Memory B cell (primary cell): ENCODE results near the gene FAM168B.

Experiments used
- ATAC-seq: fragments of 150-1000 bp; cut with Tn5 transposase; 2 replicates; pipeline ENCODE4 v1.10.0; 2021; ENCODE audit warnings: low read depth, mild to moderate bottlenecking, moderate library complexity
- DNase-seq, 2 donors: peaks; one replicate each; pipeline ENCODE4 v3.0.0; 2022; ENCODE audit warnings: low spot score in 2 of 2
- H3K27ac Mint-ChIP-seq: one replicate; pipeline ENCODE4 v1.8.0; 2022; ENCODE audit warnings: mild to moderate bottlenecking, moderate library complexity, mixed read lengths
- H3K27me3 Mint-ChIP-seq: one replicate; pipeline ENCODE4 v1.8.0; 2022; ENCODE audit warnings: mixed read lengths
- H3K36me3 Mint-ChIP-seq: one replicate; pipeline ENCODE4 v1.8.0; 2022; ENCODE audit warnings: mild to moderate bottlenecking, mixed read lengths
- H3K4me1 Mint-ChIP-seq: one replicate; pipeline ENCODE4 v1.8.0; 2022; ENCODE audit warnings: mixed read lengths
- H3K4me3 Mint-ChIP-seq: one replicate; pipeline ENCODE4 v1.8.0; 2022; ENCODE audit warnings: mild to moderate bottlenecking, moderate library complexity, mixed read lengths
- H3K9me3 Mint-ChIP-seq: one replicate; pipeline ENCODE4 v1.8.0; 2022; ENCODE audit warnings: mixed read lengths

The FAM168B gene

GRCh38 chr2:131055169-131056065 lies 37.8 kb downstream of the FAM168B start:
- no peaks in the 10 kb centered on the region for H3K27me3 Mint-ChIP-seq
- H3K9me3 Mint-ChIP-seq: no peaks in the 10 kb centered on the region
- no peak for ATAC-seq
- no peak for DNase-seq
- no peak overlapping the region for H3K4me3 Mint-ChIP-seq
- peaks cover 12% of the 10 kb centered on the region for H3K4me1 Mint-ChIP-seq
- H3K36me3 Mint-ChIP-seq: peaks cover 59% of the 10 kb centered on the region
- no peak overlapping the region for H3K27ac Mint-ChIP-seq

- peaks cover 14% of the 10 kb centered on the region for H3K4me1 Mint-ChIP-seq
- H3K9me3 Mint-ChIP-seq: no peaks in the 10 kb centered on the region
- H3K36me3 Mint-ChIP-seq: peaks cover 60% of the 10 kb centered on the region
- DNase-seq (no peak), ATAC-seq (no peak)
- H3K27me3 Mint-ChIP-seq: no peaks in the 10 kb centered on the region
- no peak overlapping the region for H3K4me3 Mint-ChIP-seq
- no peak overlapping the region for H3K27ac Mint-ChIP-seq
Observed at GRCh38 chr2:131054488-131054887, 38.8 kb downstream of the FAM168B start.

- no peaks in the 10 kb centered on the region for H3K27me3 Mint-ChIP-seq
- no peaks in the 10 kb centered on the region for H3K9me3 Mint-ChIP-seq
- H3K27ac Mint-ChIP-seq: no peak overlapping the region
- no peak overlapping the region for H3K4me3 Mint-ChIP-seq
- DNase-seq: no peak
- H3K4me1 Mint-ChIP-seq: peaks cover 14% of the 10 kb centered on the region
- H3K36me3 Mint-ChIP-seq: peaks cover 60% of the 10 kb centered on the region
- no peak for ATAC-seq
Observed at GRCh38 chr2:131052741-131053263, 40.5 kb downstream of the FAM168B start.

DNA sequence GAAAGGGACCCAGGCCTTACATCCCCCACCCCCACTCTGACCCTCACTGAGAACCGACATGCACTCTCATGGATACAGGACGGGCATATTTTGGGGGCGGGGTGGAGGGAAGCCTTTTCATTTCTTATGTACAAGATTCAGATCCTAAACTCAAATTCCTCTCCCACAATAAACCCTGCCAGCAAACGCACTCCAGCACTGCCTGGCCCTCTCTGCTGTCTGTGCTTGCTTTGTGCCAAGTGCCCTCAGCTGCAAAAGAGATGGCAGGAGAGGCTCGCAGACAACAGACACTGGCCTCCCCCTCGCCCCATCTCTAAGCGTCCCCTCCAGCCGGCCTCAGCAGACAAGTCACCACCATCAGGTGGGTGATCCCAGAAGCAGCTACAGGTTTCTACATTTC lies 42.4 kb downstream of the FAM168B start:
- Mint-ChIP-seq H3K4me1 (peaks cover 10% of the 10 kb centered on the region), H3K27ac (no peak overlapping the region), H3K36me3 (peaks cover 55% of the 10 kb centered on the region), H3K4me3 (no peak overlapping the region), H3K27me3 (no peaks in the 10 kb centered on the region), H3K9me3 (no peaks in the 10 kb centered on the region)
- ATAC-seq: no peak
- no peak for DNase-seq

- H3K9me3 Mint-ChIP-seq: no peaks in the 10 kb centered on the region
- H3K27ac Mint-ChIP-seq: no peak overlapping the region
- no peak for ATAC-seq
- no peak overlapping the region for H3K4me3 Mint-ChIP-seq
- peaks cover 39% of the 10 kb centered on the region for H3K36me3 Mint-ChIP-seq
- no peak for DNase-seq
- H3K27me3 Mint-ChIP-seq: no peaks in the 10 kb centered on the region
- peaks cover 6% of the 10 kb centered on the region for H3K4me1 Mint-ChIP-seq
Observed at GRCh38 chr2:131049150-131049718, 44.0 kb downstream of the FAM168B start.

GRCh38 chr2:131048641-131049040 lies 44.6 kb downstream of the FAM168B start:
- no peak overlapping the region for H3K27ac Mint-ChIP-seq
- DNase-seq (no peak), ATAC-seq (no peak)
- H3K27me3 Mint-ChIP-seq: no peaks in the 10 kb centered on the region
- H3K36me3 Mint-ChIP-seq: peaks cover 39% of the 10 kb centered on the region
- H3K9me3 Mint-ChIP-seq: no peaks in the 10 kb centered on the region
- H3K4me1 Mint-ChIP-seq: peaks cover 6% of the 10 kb centered on the region
- H3K4me3 Mint-ChIP-seq: no peak overlapping the region

DNA sequence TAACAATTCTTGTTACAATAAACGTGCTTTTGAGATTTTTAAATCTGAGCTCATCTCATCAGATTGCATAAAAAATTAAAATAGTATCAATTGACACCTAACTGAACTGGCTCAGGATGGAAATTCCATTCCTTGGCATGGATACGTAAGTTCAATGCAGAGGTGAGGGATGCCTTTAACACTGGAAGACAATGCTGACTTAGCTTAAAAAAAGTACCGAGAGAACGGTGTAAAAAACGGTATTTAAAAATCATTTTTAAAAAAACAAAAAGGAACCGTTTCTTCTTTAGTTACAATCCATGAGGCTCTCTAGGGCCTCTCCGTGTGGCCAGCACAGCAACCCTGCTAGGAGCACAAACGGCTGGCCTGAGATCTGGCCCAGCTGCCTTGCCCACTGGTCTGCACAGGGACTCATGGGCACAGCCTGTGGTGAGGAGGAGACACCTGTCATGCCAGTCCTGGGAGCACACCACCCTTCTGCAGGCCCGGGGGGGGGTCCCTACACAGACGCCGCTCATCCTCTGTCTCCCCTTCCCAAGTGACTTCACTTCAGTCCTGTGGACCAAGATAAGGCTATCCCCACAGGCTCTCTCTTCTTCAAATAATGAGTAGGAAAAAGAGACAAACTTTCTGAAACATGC lies 45.2 kb downstream of the FAM168B start:
- H3K4me1 Mint-ChIP-seq: peaks cover 6% of the 10 kb centered on the region
- ATAC-seq (no peak), DNase-seq (no peak)
- no peak overlapping the region for H3K27ac Mint-ChIP-seq
- no peaks in the 10 kb centered on the region for H3K27me3 Mint-ChIP-seq
- H3K9me3 Mint-ChIP-seq: no peaks in the 10 kb centered on the region
- H3K4me3 Mint-ChIP-seq: no peak overlapping the region
- peaks cover 36% of the 10 kb centered on the region for H3K36me3 Mint-ChIP-seq

GRCh38 chr2:131046918-131047652 lies 46.2 kb downstream of the FAM168B start:
- Mint-ChIP-seq H3K27ac (peak overlapping the region; percentile 38), H3K27me3 (no peaks in the 10 kb centered on the region), H3K36me3 (peaks cover 29% of the 10 kb centered on the region), H3K4me3 (no peak overlapping the region), H3K4me1 (peaks cover 6% of the 10 kb centered on the region), H3K9me3 (no peaks in the 10 kb centered on the region)
- ATAC-seq (no peak), DNase-seq (no peak)

- H3K9me3 Mint-ChIP-seq: no peaks in the 10 kb centered on the region
- DNase-seq (no peak), ATAC-seq (no peak)
- peak overlapping the region; percentile 38 for H3K27ac Mint-ChIP-seq
- peaks cover 23% of the 10 kb centered on the region for H3K36me3 Mint-ChIP-seq
- peaks cover 7% of the 10 kb centered on the region for H3K4me1 Mint-ChIP-seq
- peaks cover 2% of the 10 kb centered on the region for H3K27me3 Mint-ChIP-seq
- no peak overlapping the region for H3K4me3 Mint-ChIP-seq
Observed at GRCh38 chr2:131046028-131046917, 47.0 kb downstream of the FAM168B start.

GRCh38 chr2:131045286-131046027 lies 47.8 kb downstream of the FAM168B start:
- DNase-seq: no peak

DNA sequence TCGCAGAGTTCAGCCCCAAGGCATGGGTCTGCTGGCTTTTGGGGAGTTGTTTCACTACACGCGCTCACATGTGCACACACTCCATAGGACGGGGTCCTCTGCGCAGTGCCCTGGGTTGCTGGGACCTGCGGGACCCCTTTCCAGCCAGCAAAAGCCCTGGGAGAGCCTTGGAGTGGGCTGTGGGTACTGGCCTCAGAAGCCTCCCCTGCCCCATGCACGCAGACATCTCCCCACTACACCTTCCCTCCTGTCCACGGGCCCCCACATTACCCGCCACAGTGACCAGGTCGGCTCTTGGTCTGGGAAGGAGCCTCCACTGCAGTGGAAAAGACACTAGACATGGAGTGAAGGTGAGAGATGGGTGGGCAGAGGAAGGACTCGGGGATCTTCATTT lies 48.5 kb downstream of the FAM168B start:
- H3K4me3 Mint-ChIP-seq: no peak overlapping the region
- ATAC-seq (no peak), DNase-seq (no peak)
- H3K27me3 Mint-ChIP-seq: peaks cover 7% of the 10 kb centered on the region
- peaks cover 14% of the 10 kb centered on the region for H3K36me3 Mint-ChIP-seq
- H3K9me3 Mint-ChIP-seq: no peaks in the 10 kb centered on the region
- no peak overlapping the region for H3K27ac Mint-ChIP-seq
- H3K4me1 Mint-ChIP-seq: peaks cover 6% of the 10 kb centered on the region

More at GRCh38 chr2:131045286-131046027, 47.8 kb downstream of the FAM168B start:
- no peak for ATAC-seq
- H3K9me3 Mint-ChIP-seq: no peaks in the 10 kb centered on the region
- H3K36me3 Mint-ChIP-seq: peaks cover 16% of the 10 kb centered on the region
- peaks cover 7% of the 10 kb centered on the region for H3K27me3 Mint-ChIP-seq
- peaks cover 9% of the 10 kb centered on the region for H3K4me1 Mint-ChIP-seq
- no peak overlapping the region for H3K27ac Mint-ChIP-seq
- H3K4me3 Mint-ChIP-seq: no peak overlapping the region

- H3K4me3 Mint-ChIP-seq: no peak overlapping the region
- DNase-seq (no peak), ATAC-seq (no peak)
- H3K27me3 Mint-ChIP-seq: peaks cover 7% of the 10 kb centered on the region
- H3K4me1 Mint-ChIP-seq: peaks cover 6% of the 10 kb centered on the region
- H3K36me3 Mint-ChIP-seq: peaks cover 12% of the 10 kb centered on the region
- no peak overlapping the region for H3K27ac Mint-ChIP-seq
- H3K9me3 Mint-ChIP-seq: no peaks in the 10 kb centered on the region
Observed at GRCh38 chr2:131044075-131044756, 49.0 kb downstream of the FAM168B start.
